Right cardiac atrium (tissue), 5 donors: ENCODE results near the gene PLA2G12B. TPM values are rescaled to one million over a fixed set of nuclear protein-coding genes. Genes with fewer than 3 reads are reported as not detected.

Experiments
- ATAC-seq, 2 donors: fragments of 200-7000 bp; cut with Tn5 transposase; one replicate each; pipeline versions ENCODE4 v1.8.0 to v1.9.1; 2020; ENCODE audit warnings: moderate library complexity in 2 of 2, mild to moderate bottlenecking in 1 of 2
- DNase-seq, 3 donors: peaks; one replicate each; pipeline ENCODE4 v3.0.0-alpha.2; 2020
- H3K27ac ChIP-seq: one replicate; pipeline ENCODE4 v1.5.1; 2013; ENCODE audit warnings: mild to moderate bottlenecking, low read length, control low read depth, moderate library complexity
- H3K27me3 ChIP-seq: one replicate; pipeline ENCODE4 v1.6.1; 2013; ENCODE audit not compliant: control insufficient read depth, insufficient read depth
- H3K4me1 ChIP-seq: one replicate; pipeline ENCODE4 v1.6.1; 2013; ENCODE audit warnings: low read length; ENCODE audit not compliant: control insufficient read depth, insufficient read depth
- H3K4me3 ChIP-seq: one replicate; pipeline ENCODE4 v1.5.1; 2013; ENCODE audit warnings: low read length, control low read depth
- H3K9me3 ChIP-seq: one replicate; pipeline ENCODE4 v1.6.1; 2013; ENCODE audit warnings: low read length; ENCODE audit not compliant: control insufficient read depth
- WGBS: extraction: QIAGEN DNeasy Blood & Tissue Kit; methylation state at CpG from one replicate; pipeline ENCODE4 v1.1.7; 2013; 5-methylcytosine and 5-hydroxymethylcytosine counted together
- intact Hi-C, 4 donors: fragments of 100-400 bp; cut with DNase I; formaldehyde crosslinking; loops; one replicate each; pipeline versions ENCODE4 v1.11.0 to v1.14.0; 2022 to 2023
- polyA plus RNA-seq: library from polyadenylated mRNA; stranded (reverse); fragments of 200-250 nt; gene quantifications from one replicate; pipeline ENCODE4 v1.2.3, GENCODE V29; 2013
- total RNA-seq, 4 donors: library from RNA; stranded (reverse); fragmentation: NEBNext Ultra II Directional; extraction: Animal tissue kit (Norgen Biotek cat#: 25700); gene quantifications; one replicate each; pipeline ENCODE4 v1.2.1, GENCODE V29; 2021
- donor health status: healthy with polysubstance abuse.
- donor health status: DM: no; HTN: yes; CAD: no.
- donor health status: DM: no; HTN: no; CAD: no.
- donor health status: DM: no; HTN: yes; CAD: no; lungs with severe emphysema.
- donor health status: DM: yes; HTN: yes; CAD: no.

The PLA2G12B gene
- total and polyA plus RNA-seq, 5 donors, result 2.6 to 16.6 (median 6.5) TPM

GRCh38 chr10:72979709-72980108, 25.1 kb upstream of the PLA2G12B start:
- Histone ChIP-seq H3K4me1 (no peaks in the 10 kb centered on the region), H3K27ac (no peak overlapping the region), H3K27me3 (no peaks in the 10 kb centered on the region), H3K4me3 (no peak overlapping the region), H3K9me3 (no peaks in the 10 kb centered on the region)
- no peak for ATAC-seq
- DNase-seq, result no peak
- intact Hi-C loops, result no loop called here

GRCh38 chr10:72976886-72977285, 22.3 kb upstream of the PLA2G12B start:
- Histone ChIP-seq H3K27ac (no peak overlapping the region), H3K4me3 (no peak overlapping the region), H3K27me3 (no peaks in the 10 kb centered on the region), H3K9me3 (no peaks in the 10 kb centered on the region), H3K4me1 (no peaks in the 10 kb centered on the region)
- intact Hi-C loops, result no loop called here
- 90% methylated on average over 1 of the region's 1 CpG for WGBS
- ATAC-seq (no peak), DNase-seq (no peak)

GRCh38 chr10:72956001-72956400, 1.4 kb upstream of the PLA2G12B start:
- no peak overlapping the region for H3K4me3 ChIP-seq
- ATAC-seq (no peak), DNase-seq (no peak)
- no peak overlapping the region for H3K27ac ChIP-seq
- H3K4me1 ChIP-seq, result no peaks in the 10 kb centered on the region
- intact Hi-C loops, result no loop called here
- H3K9me3 ChIP-seq, result no peaks in the 10 kb centered on the region
- H3K27me3 ChIP-seq, result no peaks in the 10 kb centered on the region

- intact Hi-C loops, result no loop called here
- ATAC-seq (peak in 1 of 2 donors; percentile 27), DNase-seq (no peak)
- Histone ChIP-seq H3K4me3 (no peak overlapping the region), H3K27me3 (no peaks in the 10 kb centered on the region), H3K4me1 (no peaks in the 10 kb centered on the region), H3K27ac (peak overlapping the region; percentile 76), H3K9me3 (no peaks in the 10 kb centered on the region)
- WGBS, result 58% methylated on average over 8 of the region's 8 CpGs
Observed at GRCh38 chr10:72954230-72954595, 393 bp downstream of the PLA2G12B start.

GRCh38 chr10:72953687-72954086, 919 bp downstream of the PLA2G12B start:
- H3K27me3 ChIP-seq, result no peaks in the 10 kb centered on the region
- no peak overlapping the region for H3K4me3 ChIP-seq
- H3K4me1 ChIP-seq, result no peaks in the 10 kb centered on the region
- intact Hi-C loops, result no loop called here
- 35% methylated on average over 8 of the region's 8 CpGs for WGBS
- ATAC-seq (peak; percentile 53 to 71), DNase-seq (peak in 2 of 3 donors; percentile 67 to 69)
- H3K9me3 ChIP-seq, result no peaks in the 10 kb centered on the region
- peak overlapping the region; percentile 56 for H3K27ac ChIP-seq

- Histone ChIP-seq H3K27me3 (no peaks in the 10 kb centered on the region), H3K9me3 (no peaks in the 10 kb centered on the region), H3K4me1 (no peaks in the 10 kb centered on the region), H3K4me3 (no peak overlapping the region), H3K27ac (peak overlapping the region; percentile 59)
- no peak for DNase-seq
- WGBS, result 66% methylated on average over 5 of the region's 5 CpGs
- intact Hi-C loops, result no loop called here
- no peak for ATAC-seq
Observed at GRCh38 chr10:72952642-72953158, 1.9 kb downstream of the PLA2G12B start.

- ATAC-seq, result no peak
- peak overlapping the region; percentile 39 for H3K27ac ChIP-seq
- WGBS, result 78% methylated on average over 6 of the region's 6 CpGs
Observed at GRCh38 chr10:72952189-72952588, 2.4 kb downstream of the PLA2G12B start.

GRCh38 chr10:72951760-72952159, 2.8 kb downstream of the PLA2G12B start:
- Histone ChIP-seq H3K9me3 (no peaks in the 10 kb centered on the region), H3K4me3 (no peak overlapping the region), H3K27ac (no peak overlapping the region), H3K4me1 (no peaks in the 10 kb centered on the region), H3K27me3 (no peaks in the 10 kb centered on the region)
- 53% methylated on average over 3 of the region's 3 CpGs for WGBS
- intact Hi-C loops, result no loop called here
- ATAC-seq, result peak in 1 of 2 donors; percentile 30
- DNase-seq, result no peak

More at GRCh38 chr10:72952189-72952588, 2.4 kb downstream of the PLA2G12B start:
- H3K9me3 ChIP-seq, result no peaks in the 10 kb centered on the region
- H3K27me3 ChIP-seq, result no peaks in the 10 kb centered on the region
- H3K4me1 ChIP-seq, result no peaks in the 10 kb centered on the region
- DNase-seq, result no peak
- intact Hi-C loops, result no loop called here
- no peak overlapping the region for H3K4me3 ChIP-seq

GRCh38 chr10:72948762-72949161, 5.8 kb downstream of the PLA2G12B start:
- H3K4me1 ChIP-seq, result no peaks in the 10 kb centered on the region
- H3K9me3 ChIP-seq, result no peaks in the 10 kb centered on the region
- intact Hi-C loops, result no loop called here
- no peak overlapping the region for H3K27ac ChIP-seq
- DNase-seq, result no peak
- no peak overlapping the region for H3K4me3 ChIP-seq
- H3K27me3 ChIP-seq, result no peaks in the 10 kb centered on the region
- 58% methylated on average over 6 of the region's 6 CpGs for WGBS
- no peak for ATAC-seq

GRCh38 chr10:72946963-72947362, 7.6 kb downstream of the PLA2G12B start:
- 96% methylated on average over 1 of the region's 1 CpG for WGBS
- Histone ChIP-seq H3K9me3 (no peaks in the 10 kb centered on the region), H3K27me3 (no peaks in the 10 kb centered on the region), H3K4me3 (no peak overlapping the region), H3K27ac (no peak overlapping the region), H3K4me1 (no peaks in the 10 kb centered on the region)
- no peak for DNase-seq
- intact Hi-C loops, result no loop called here
- no peak for ATAC-seq

GRCh38 chr10:72943498-72944234, 10.9 kb downstream of the PLA2G12B start:
- no peaks in the 10 kb centered on the region for H3K9me3 ChIP-seq
- WGBS, result 61% methylated on average over 2 of the region's 2 CpGs
- intact Hi-C loops, result no loop called here

GRCh38 chr10:72935361-72935760, 19.2 kb downstream of the PLA2G12B start:
- H3K4me1 ChIP-seq, result no peaks in the 10 kb centered on the region
- no peak overlapping the region for H3K4me3 ChIP-seq
- H3K9me3 ChIP-seq, result no peaks in the 10 kb centered on the region
- intact Hi-C loops, result no loop called here
- no peaks in the 10 kb centered on the region for H3K27me3 ChIP-seq
- DNase-seq (no peak), ATAC-seq (no peak)
- no peak overlapping the region for H3K27ac ChIP-seq
- WGBS, result 88% methylated on average over 6 of the region's 6 CpGs

More at GRCh38 chr10:72943498-72944234, 10.9 kb downstream of the PLA2G12B start:
- H3K27me3 ChIP-seq, result no peaks in the 10 kb centered on the region
- no peak for DNase-seq
- no peak for ATAC-seq
- H3K4me1 ChIP-seq, result no peaks in the 10 kb centered on the region
- no peak overlapping the region for H3K4me3 ChIP-seq
- H3K27ac ChIP-seq, result no peak overlapping the region
